HG02588 (cell line): Measurements from ENCODE around the gene BCL10.
A peak's percentile ranks its signal among the peaks of the same experiment; 100 is the strongest.
"Not testable (repeated sequence)": the region's sequence is repeated elsewhere in the genome, so short reads cannot be mapped to it uniquely, and the experiment has no call there.

ENCODE experiments used
- ATAC-seq: cut with Tn5 transposase; IDR thresholded peaks from one replicate; pipeline ENCODE4 v1.9.1; 2021; ENCODE audit warnings: mild to moderate bottlenecking, moderate library complexity; ENCODE audit not compliant: unreplicated experiment

The BCL10 gene

GRCh38 chr1:85268801-85269585, 7.4 kb downstream of the BCL10 start:
- no peak for ATAC-seq

- ATAC-seq: no peak
These were observed 9.1 kb downstream of the BCL10 start for GRCh38 chr1:85267313-85267712.

- no peak for ATAC-seq
These were observed 12.3 kb downstream of the BCL10 start for GRCh38 chr1:85264150-85264549.

GRCh38 chr1:85262985-85263384, 13.4 kb downstream of the BCL10 start:
- ATAC-seq: no peak

- ATAC-seq: peak; percentile 2
These were observed 16.5 kb downstream of the BCL10 start for GRCh38 chr1:85259912-85260274.

GRCh38 chr1:85259118-85259911, 17.1 kb downstream of the BCL10 start, which contains the start of gene C1orf52:
TSS of gene C1orf52 (minus strand) at chr1:85259662. CDS start at chr1:85259633, 29 bp downstream.
- peak; percentile 98 for ATAC-seq

- no peak for ATAC-seq
These were observed 17.8 kb downstream of the BCL10 start for GRCh38 chr1:85258536-85259117.

GRCh38 chr1:85249042-85249441, 27.4 kb downstream of the BCL10 start:
- not testable (repeated sequence) for ATAC-seq

- no peak for ATAC-seq
These were observed 30.5 kb downstream of the BCL10 start for GRCh38 chr1:85245891-85246290.

- ATAC-seq: no peak
These were observed 31.0 kb downstream of the BCL10 start for GRCh38 chr1:85245456-85245855.

- no peak for ATAC-seq
These were observed 32.0 kb downstream of the BCL10 start for GRCh38 chr1:85244271-85245061.

- no peak for ATAC-seq
These were observed 33.1 kb downstream of the BCL10 start for GRCh38 chr1:85243372-85243771.

GRCh38 chr1:85240643-85241042, 35.8 kb downstream of the BCL10 start:
- no peak for ATAC-seq

GRCh38 chr1:85240174-85240601, 36.2 kb downstream of the BCL10 start:
- ATAC-seq: no peak

- ATAC-seq: no peak
These were observed 38.8 kb downstream of the BCL10 start for GRCh38 chr1:85237613-85238012.

- no peak for ATAC-seq
These were observed 46.0 kb downstream of the BCL10 start for GRCh38 chr1:85230305-85230977.

GRCh38 chr1:85229574-85230097, 46.8 kb downstream of the BCL10 start:
- no peak for ATAC-seq

- ATAC-seq: no peak
These were observed 47.5 kb downstream of the BCL10 start for GRCh38 chr1:85228972-85229371.

GRCh38 chr1:85225624-85226380, 50.6 kb downstream of the BCL10 start:
- ATAC-seq: no peak
